HEK293 (cell line): ENCODE data around the gene EPG5.
"Not testable (repeated sequence)": the region's sequence is repeated elsewhere in the genome, so short reads cannot be mapped to it uniquely, and the experiment has no call there.

Experiments
- CTCF ChIA-PET: fragments of 350-600 bp; formaldehyde crosslinking; extraction: SDS; loops from one replicate; lab custom pipeline; 2021; ENCODE audit warnings: antibody characterized with exemption; lab: Yijun Ruan, JAX
- POLR2A ChIA-PET: fragments of 300-600 bp; formaldehyde crosslinking; extraction: SDS; loops from one replicate; lab custom pipeline; 2020; ENCODE audit warnings: antibody characterized with exemption, inconsistent platforms; lab: Yijun Ruan, JAX
- H3K27ac ChIP-seq: fragments of 200-500 bp; sonication (Bioruptor generic); 2 replicates; pipeline ENCODE4 v1.5.1; 2014; ENCODE audit warnings: low read depth, low read length, control low read depth, inconsistent platforms; ENCODE audit errors: extremely low read depth
- H3K36me3 ChIP-seq, 2 experiments: fragments of 200-500 bp in 1 of 2; sonication (Bioruptor generic) in 1 of 2; 1 replicate in 1 of 2; 2 replicates in 1 of 2; pipeline ENCODE4 v1.5.1; 2014 to 2017; ENCODE audit warnings: inconsistent platforms in 2 of 2, low read length in 2 of 2; ENCODE audit not compliant: control insufficient read depth in 2 of 2, insufficient read depth in 1 of 2
- H3K4me1 ChIP-seq: fragments of 200-500 bp; sonication (Bioruptor generic); 2 replicates; pipeline ENCODE4 v1.5.1; 2014; ENCODE audit warnings: mild to moderate bottlenecking, low read length, inconsistent platforms; ENCODE audit not compliant: control insufficient read depth, insufficient read depth
- H3K4me3 ChIP-seq: 2 replicates; pipeline ENCODE4 v1.5.1; 2011; ENCODE audit warnings: low read depth, mild to moderate bottlenecking, control low read depth, low read length, moderate library complexity
- H3K9me3 ChIP-seq: fragments of 200-500 bp; sonication (Bioruptor generic); 2 replicates; pipeline ENCODE4 v1.5.1; 2014; ENCODE audit warnings: low read depth, low read length, inconsistent platforms; ENCODE audit not compliant: control insufficient read depth, insufficient read depth
- ATF2 ChIP-seq: fragments of 450-650 bp; formaldehyde crosslinking; IDR thresholded peaks from 2 replicates; pipeline ENCODE4 v1.5.1; 2016; ENCODE audit warnings: missing biosample characterization, missing genetic modification characterization, low read depth
- ZBTB11 ChIP-seq: fragments of 450-650 bp; formaldehyde crosslinking; conservative IDR thresholded peaks from 2 replicates; pipeline ENCODE4 v1.5.1; 2016; ENCODE audit warnings: low read depth, missing biosample characterization, missing genetic modification characterization
- ZNF148 ChIP-seq: fragments of 450-650 bp; formaldehyde crosslinking; IDR thresholded peaks from 2 replicates; pipeline ENCODE4 v1.5.0; 2017; ENCODE audit warnings: missing biosample characterization, missing genetic modification characterization, borderline replicate concordance
- ZNF324 ChIP-seq: fragments of 450-650 bp; formaldehyde crosslinking; IDR thresholded peaks from 2 replicates; pipeline ENCODE4 v1.5.1; 2016; ENCODE audit warnings: missing biosample characterization, missing genetic modification characterization
- ZNF394 ChIP-seq: fragments of 450-650 bp; formaldehyde crosslinking; IDR thresholded peaks from 2 replicates; pipeline ENCODE4 v1.5.1; 2016; ENCODE audit warnings: missing biosample characterization, missing genetic modification characterization, mild to moderate bottlenecking, moderate library complexity, borderline replicate concordance
- ZNF426 ChIP-seq: fragments of 450-650 bp; formaldehyde crosslinking; IDR thresholded peaks from 2 replicates; pipeline ENCODE4 v1.5.1; 2017; ENCODE audit warnings: missing biosample characterization, missing genetic modification characterization, mild to moderate bottlenecking, inconsistent platforms, moderate library complexity
- ZNF433 ChIP-seq: fragments of 450-650 bp; formaldehyde crosslinking; IDR thresholded peaks from 2 replicates; pipeline ENCODE4 v1.5.1; 2016; ENCODE audit warnings: missing biosample characterization, missing genetic modification characterization, low read depth
- ZNF518A ChIP-seq: fragments of 450-650 bp; formaldehyde crosslinking; conservative IDR thresholded peaks from 2 replicates; pipeline ENCODE4 v1.5.1; 2016; ENCODE audit warnings: low read depth, missing biosample characterization, missing genetic modification characterization
- ZNF623 ChIP-seq: fragments of 450-650 bp; formaldehyde crosslinking; IDR thresholded peaks from 2 replicates; pipeline ENCODE4 v1.5.1; 2016; ENCODE audit warnings: missing biosample characterization, missing genetic modification characterization
- ZNF704 ChIP-seq: fragments of 450-650 bp; formaldehyde crosslinking; IDR thresholded peaks from 2 replicates; pipeline ENCODE4 v1.5.1; 2016; ENCODE audit warnings: missing biosample characterization, missing genetic modification characterization
- ZNF776 ChIP-seq: fragments of 450-650 bp; formaldehyde crosslinking; IDR thresholded peaks from 2 replicates; pipeline ENCODE4 v1.5.0; 2017; ENCODE audit warnings: missing biosample characterization, missing genetic modification characterization, borderline replicate concordance
- ZXDB ChIP-seq: fragments of 450-650 bp; formaldehyde crosslinking; IDR thresholded peaks from 2 replicates; pipeline ENCODE4 v1.5.1; 2016; ENCODE audit warnings: missing biosample characterization, missing genetic modification characterization

The EPG5 gene

GRCh38 chr18:45959484-45959883 lies 7.6 kb downstream of the EPG5 start:
- H3K27ac ChIP-seq, H3K4me3 ChIP-seq, POLR2A ChIA-PET: not testable (repeated sequence)
- CTCF ChIA-PET, result interaction anchor here (1.0 kb wide), 1 partner anchor 295 kb away, joined by 3 read pairs; no protein-coding TSS in a partner anchor
- peaks cover 9 to 12% of the 10 kb centered on the region in 2 experiments; a peak in 2 of 3 replicates for H3K36me3 ChIP-seq
- 0 out of 2 replicates have a peak, but pooled peaks have one; percentile 27 for TF ChIP-seq ZNF623 (tag by site-specific recombination)
- TF ChIP-seq ZXDB, result peak; percentile 27; the same call in 1 of the 2 replicates
- TF ChIP-seq ZBTB11 (tag by site-specific recombination), result peak; percentile 54
- 0 out of 2 replicates have a peak, but pooled peaks have one; percentile 30 for TF ChIP-seq ZNF433 (tag by site-specific recombination)
- peak; percentile 36 for TF ChIP-seq ZNF426 (tag by site-specific recombination)
- peak; percentile 64; the same call in 1 of the 2 replicates for TF ChIP-seq ZNF394 (tag by site-specific recombination)
- peak; percentile 60; the same call in 1 of the 2 replicates for TF ChIP-seq ZNF518A (tag by site-specific recombination)
- TF ChIP-seq, all 188 proteins: peak for 7; not testable (repeated sequence) for 181
- H3K9me3 ChIP-seq, H3K4me1 ChIP-seq: not testable (repeated sequence)

- ChIA-PET POLR2A (no interaction called here), CTCF (interaction anchor here (1.0 kb wide), 1 partner anchor 294 kb away, joined by 3 read pairs; no protein-coding TSS in a partner anchor)
- no peaks in the 10 kb centered on the region; the same call in 1 of the 2 replicates for H3K4me1 ChIP-seq
- no peak overlapping the region for H3K27ac ChIP-seq
- no peak overlapping the region for H3K4me3 ChIP-seq
- H3K9me3 ChIP-seq, result no peaks in the 10 kb centered on the region
- H3K36me3 ChIP-seq, result peaks cover 9 to 19% of the 10 kb centered on the region in 2 experiments; a peak in 2 of 3 replicates
- TF ChIP-seq ATF2 (tag by site-specific recombination), result no peak
- TF ChIP-seq ZNF148, result no peak
- TF ChIP-seq ZNF776 (tag by site-specific recombination), result no peak
- no peak for TF ChIP-seq ZNF324
- no peak for TF ChIP-seq ZNF704 (tag by site-specific recombination)
These were observed 8.4 kb downstream of the EPG5 start for GRCh38 chr18:45958730-45959129.
